HCT116 (cell line): Measurements from ENCODE around the gene TYW1B. TPM values are rescaled to one million over a fixed set of nuclear protein-coding genes. Genes with fewer than 3 reads are reported as not detected.
"Not testable (repeated sequence)": the region's sequence is repeated elsewhere in the genome, so short reads cannot be mapped to it uniquely, and the experiment has no call there.

ENCODE experiments used
- ATAC-seq: fragments of 200-7000 bp; cut with Tn5 transposase; 2 replicates; pipeline ENCODE4 v1.9.1; 2020; ENCODE audit warnings: mild to moderate bottlenecking, moderate library complexity
- BruUV-seq: library from RNA; stranded (reverse); fragments of 400-500 nt; replicated peaks from 2 replicates; lab custom pipeline; 2021; lab: Mats Ljungman, UMichigan
- CTCF ChIA-PET: fragments of 300-600 bp; sonication (Branson Sonifier 250); formaldehyde crosslinking; loops from one replicate; lab custom pipeline; 2021; ENCODE audit warnings: antibody characterized with exemption; lab: Charles Lee
- POLR2A ChIA-PET: fragments of 300-600, 350-600 bp; sonication (Branson Sonifier 250); formaldehyde crosslinking; loops from one replicate; lab custom pipeline; 2021; ENCODE audit warnings: antibody characterized with exemption; lab: Charles Lee
- RAD21 ChIA-PET, 2 experiments: fragments of 300-600 bp; sonication (Branson Sonifier 250); formaldehyde crosslinking; loops; one replicate each; lab custom pipeline; 2023; ENCODE audit warnings: low total read pairs in 2 of 2; ENCODE audit not compliant: uncharacterized antibody in 2 of 2, unreplicated experiment in 2 of 2, low non-redundant PET in 1 of 2; lab: Charles Lee
- DNase-seq: peaks from one replicate; pipeline ENCODE4 v3.0.0-alpha.2; 2010; ENCODE audit warnings: low read depth, low spot score
- H2AFZ ChIP-seq: fragments of 200-600 bp; shearing (Covaris generic), sonication (generic); 2 replicates; pipeline ENCODE4 v1.6.1; 2017; ENCODE audit warnings: low read depth, mixed run types, mixed read lengths, antibody characterized with exemption, low read length; ENCODE audit not compliant: poor library complexity, severe bottlenecking
- H3K27ac ChIP-seq: 2 replicates; pipeline ENCODE4 v1.5.1; 2012; ENCODE audit warnings: low read depth, low read length
- H3K27me3 ChIP-seq: fragments of 200-600 bp; sonication (generic); 2 replicates; pipeline ENCODE4 v1.6.1; 2016; ENCODE audit warnings: mixed run types, low read length, mixed read lengths; ENCODE audit not compliant: insufficient read depth
- H3K36me3 ChIP-seq, 2 experiments: fragments of 200-500 bp in 1 of 2; fragments of 200-600 bp in 1 of 2; sonication (Bioruptor generic) in 1 of 2; sonication (generic) in 1 of 2; 2 replicates each; pipeline versions ENCODE4 v1.5.1 to v1.6.1; 2014 to 2016; ENCODE audit warnings: low read length in 2 of 2, inconsistent platforms in 1 of 2, mixed read lengths in 1 of 2, mixed run types in 1 of 2; ENCODE audit not compliant: insufficient read depth in 2 of 2, control insufficient read depth in 1 of 2
- H3K4me1 ChIP-seq, 2 experiments: fragments of 200-600 bp in 1 of 2; sonication (generic) in 1 of 2; 2 replicates each; pipeline versions ENCODE4 v1.5.1 to v1.6.1; 2012 to 2017; ENCODE audit warnings: low read length in 2 of 2, inconsistent platforms in 1 of 2, mild to moderate bottlenecking in 1 of 2, mixed read lengths in 1 of 2, mixed run types in 1 of 2, moderate library complexity in 1 of 2; ENCODE audit not compliant: insufficient read depth in 2 of 2, control insufficient read depth in 1 of 2
- H3K4me2 ChIP-seq: fragments of 200-600 bp; sonication (generic); 2 replicates; pipeline ENCODE4 v1.6.1; 2017; ENCODE audit warnings: mixed run types, low read length, mixed read lengths
- H3K4me3 ChIP-seq, 2 experiments: fragments of 200-600 bp in 1 of 2; sonication (generic) in 1 of 2; replicated peaks in 1 of 2; 2 replicates each; pipeline ENCODE4 v1.5.1; 2011 to 2016; ENCODE audit warnings: low read length in 2 of 2, control low read depth in 1 of 2, low read depth in 1 of 2, mild to moderate bottlenecking in 1 of 2, mixed read lengths in 1 of 2, mixed run types in 1 of 2
- H3K79me2 ChIP-seq: fragments of 200-600 bp; sonication (generic); 2 replicates; pipeline ENCODE4 v1.6.1; 2017; ENCODE audit warnings: mild to moderate bottlenecking, mixed run types, low read length, moderate library complexity, mixed read lengths; ENCODE audit not compliant: insufficient read depth
- H3K9ac ChIP-seq: fragments of 200-600 bp; sonication (generic); 2 replicates; pipeline ENCODE4 v1.6.1; 2016; ENCODE audit warnings: low read length, mixed read lengths
- H3K9me2 ChIP-seq: fragments of 200-600 bp; sonication (generic), shearing (Covaris generic); 2 replicates; pipeline ENCODE4 v1.6.1; 2017; ENCODE audit warnings: mixed run types, mild to moderate bottlenecking, moderate library complexity; ENCODE audit not compliant: insufficient read depth
- H3K9me3 ChIP-seq, 2 experiments: fragments of 200-500 bp in 1 of 2; fragments of 200-600 bp in 1 of 2; sonication (Bioruptor generic) in 1 of 2; sonication (generic) in 1 of 2; 2 replicates each; pipeline ENCODE4 v1.6.1; 2014 to 2017; ENCODE audit warnings: low read length in 2 of 2, mixed read lengths in 2 of 2, inconsistent platforms in 1 of 2, low read depth in 1 of 2, mild to moderate bottlenecking in 1 of 2, mixed run types in 1 of 2, moderate library complexity in 1 of 2; ENCODE audit not compliant: control insufficient read depth in 1 of 2, insufficient read depth in 1 of 2
- H4K20me1 ChIP-seq: fragments of 200-600 bp; sonication (generic), shearing (Covaris generic); 2 replicates; pipeline ENCODE4 v1.6.1; 2017; ENCODE audit warnings: mixed run types, mild to moderate bottlenecking, moderate library complexity; ENCODE audit not compliant: insufficient read depth
- CBX3 ChIP-seq: IDR thresholded peaks from 2 replicates; pipeline ENCODE4 v1.6.1; 2012; ENCODE audit warnings: low read depth
- EZH2 ChIP-seq: fragments of 200-600 bp; sonication (generic); IDR thresholded peaks from 2 replicates; pipeline ENCODE4 v1.6.1; 2017; ENCODE audit warnings: antibody characterized with exemption, mixed run types
- EZH2phosphoT487 ChIP-seq: fragments of 200-600 bp; IDR thresholded peaks from 2 replicates; pipeline ENCODE4 v1.6.1; 2018; ENCODE audit warnings: antibody characterized with exemption, borderline replicate concordance
- FOSL1 ChIP-seq: IDR thresholded peaks from 2 replicates; pipeline ENCODE4 v1.6.1; 2012; ENCODE audit warnings: low read depth
- MAX ChIP-seq: IDR thresholded peaks from 2 replicates; pipeline ENCODE4 v1.6.1; 2012
- RAD21 ChIP-seq: IDR thresholded peaks from 2 replicates; pipeline ENCODE4 v1.6.1; 2012; ENCODE audit warnings: low read depth, mild to moderate bottlenecking
- SIN3A ChIP-seq: IDR thresholded peaks from 2 replicates; pipeline ENCODE4 v1.6.1; 2012; ENCODE audit warnings: low read depth
- SP1 ChIP-seq: IDR thresholded peaks from 2 replicates; pipeline ENCODE4 v1.6.1; 2012; ENCODE audit warnings: low read depth
- TCF7L2 ChIP-seq: IDR thresholded peaks from 2 replicates; pipeline ENCODE4 v1.7.0; 2011; ENCODE audit warnings: borderline replicate concordance, inconsistent platforms; ENCODE audit not compliant: insufficient read depth, insufficient read length; ENCODE audit errors: extremely low read depth
- ZFX ChIP-seq: fragments of 450-650 bp; IDR thresholded peaks from 2 replicates; pipeline ENCODE4 v1.6.1; 2017
- intact Hi-C: fragments of 100-400 bp; cut with micrococcal nuclease; formaldehyde crosslinking; loops from 2 replicates; pipeline ENCODE4 v1.10.0; 2022
- total RNA-seq: library from RNA; stranded (reverse); gene quantifications from one replicate; pipeline ENCODE4 v1.2.1, GENCODE V29; 2021; ENCODE audit not compliant: unreplicated experiment

The TYW1B gene
- total RNA-seq, 1 experiment from 2014 or later: 2.4 TPM

- no TSS peak for BruUV-seq
- CTCF ChIA-PET: no interaction called here
- ATAC-seq: no peak
These were observed 34.2 kb downstream of the TYW1B start for GRCh38 chr7:72793791-72794190.

GRCh38 chr7:72790698-72791060, 37.3 kb downstream of the TYW1B start:
- H3K4me3 ChIP-seq, BruUV-seq, H3K9me2 ChIP-seq, H3K36me3 ChIP-seq, DNase-seq, RAD21 ChIA-PET, H3K27ac ChIP-seq, H3K4me1 ChIP-seq, H3K9ac ChIP-seq, H3K4me2 ChIP-seq, H3K27me3 ChIP-seq, H2AFZ ChIP-seq, intact Hi-C loops, H3K9me3 ChIP-seq, CTCF ChIA-PET, ATAC-seq, H4K20me1 ChIP-seq, POLR2A ChIA-PET, H3K79me2 ChIP-seq: not testable (repeated sequence)

More at GRCh38 chr7:72793791-72794190, 34.2 kb downstream of the TYW1B start:
- H3K9me2 ChIP-seq: no peaks in the 10 kb centered on the region
- RAD21 ChIA-PET: no interaction called here
- H3K9ac ChIP-seq: no peak overlapping the region
- H3K4me1 ChIP-seq: no peaks in the 10 kb centered on the region
- H3K79me2 ChIP-seq: no peaks in the 10 kb centered on the region
- intact Hi-C loops: no loop called here
- no peaks in the 10 kb centered on the region for H3K27me3 ChIP-seq
- peaks cover 0 to 5% of the 10 kb centered on the region in 2 experiments; a peak in 1 of 4 replicates for H3K36me3 ChIP-seq
- H4K20me1 ChIP-seq: no peaks in the 10 kb centered on the region
- POLR2A ChIA-PET: no interaction called here
- DNase-seq: no peak
- H3K4me3 ChIP-seq: no peak overlapping the region
- no peaks in the 10 kb centered on the region for H3K9me3 ChIP-seq
- TF ChIP-seq FOSL1: no peak
- no peak for TF ChIP-seq EZH2
- no peak for TF ChIP-seq TCF7L2
- TF ChIP-seq SIN3A: no peak
- no peak for TF ChIP-seq CBX3
- TF ChIP-seq RAD21: no peak
- no peak for TF ChIP-seq ZFX
- TF ChIP-seq MAX: no peak
- TF ChIP-seq EZH2phosphoT487: no peak
- no peak for TF ChIP-seq SP1
- no peak overlapping the region for H2AFZ ChIP-seq
- no peak overlapping the region for H3K4me2 ChIP-seq
- no peak overlapping the region for H3K27ac ChIP-seq

GRCh38 chr7:72790048-72790697, 37.8 kb downstream of the TYW1B start:
- ATAC-seq, H3K79me2 ChIP-seq, intact Hi-C loops, H4K20me1 ChIP-seq, BruUV-seq, H2AFZ ChIP-seq, H3K36me3 ChIP-seq, CTCF ChIA-PET, POLR2A ChIA-PET, DNase-seq, H3K4me2 ChIP-seq, H3K9me2 ChIP-seq, RAD21 ChIA-PET, H3K4me3 ChIP-seq, H3K4me1 ChIP-seq, H3K27ac ChIP-seq, H3K9ac ChIP-seq, H3K27me3 ChIP-seq, H3K9me3 ChIP-seq: not testable (repeated sequence)
